ENCODE results near the gene ZNF212.

The ZNF212 gene

GRCh38 chr7:149302865-149303264 lies 63.4 kb downstream of the ZNF212 start:
- in situ Hi-C loops (cut with HindIII; ENCODE audit: low sequenced_read_pairs), result loop anchor here (5.0 kb wide), 1 partner anchor 51 kb away; no protein-coding TSS in a partner anchor

- in situ Hi-C loops (cut with HindIII; ENCODE audit: low sequenced_read_pairs), result loop anchor here (5.0 kb wide), 1 partner anchor 52 kb away; no protein-coding TSS in a partner anchor
These were observed 64.6 kb downstream of the ZNF212 start for GRCh38 chr7:149304006-149304405.

Measured in endothelial cell of hepatic sinusoid (primary cell).